B cell (primary cell): ENCODE results near the gene CWC27. TPM values are rescaled to one million over a fixed set of nuclear protein-coding genes. Genes with fewer than 3 reads are reported as not detected.

Source experiments
- ATAC-seq: fragments of 200-7000 bp; cut with Tn5 transposase; one replicate; pipeline ENCODE4 v1.10.0; 2021; ENCODE audit warnings: low read depth, mild to moderate bottlenecking, moderate number of reproducible peaks, moderate library complexity
- CTCF ChIA-PET: fragments of 350-600 bp; sonication (Branson Sonifier 250); formaldehyde crosslinking; loops from one replicate; lab custom pipeline; 2021; ENCODE audit warnings: antibody characterized with exemption, inconsistent platforms; lab: Charles Lee
- POLR2A ChIA-PET: fragments of 350-600 bp; sonication (Branson Sonifier 250); formaldehyde crosslinking; loops from one replicate; lab custom pipeline; 2021; ENCODE audit warnings: antibody characterized with exemption; lab: Charles Lee
- DNase-seq: peaks from one replicate; pipeline ENCODE4 v3.0.0; 2013
- H2AFZ ChIP-seq: 2 replicates; pipeline ENCODE4 v1.6.1; 2012; ENCODE audit warnings: mild to moderate bottlenecking, low read depth, low read length; ENCODE audit not compliant: insufficient read depth, poor library complexity, severe bottlenecking
- H3K27ac ChIP-seq, 2 donors: 1 replicate in 1 of 2; 2 replicates in 1 of 2; pipeline ENCODE4 v1.5.1; 2012 to 2013; ENCODE audit warnings: low read length in 2 of 2, mild to moderate bottlenecking in 2 of 2, moderate library complexity in 1 of 2
- H3K27me3 ChIP-seq, 4 experiments: fragments of 200-600 bp in 1 of 4; sonication (generic) in 1 of 4; replicated peaks in 1 of 4; 1 replicate in 2 of 4; 2 replicates in 2 of 4; pipeline versions ENCODE4 v1.6.1 to v1.7.0; 2013 to 2016; ENCODE audit warnings: low read length in 3 of 4, mild to moderate bottlenecking in 2 of 4, mixed read lengths in 1 of 4, moderate library complexity in 1 of 4; ENCODE audit not compliant: insufficient read depth in 4 of 4, control insufficient read depth in 3 of 4; ENCODE audit errors: control extremely low read depth in 1 of 4
- H3K36me3 ChIP-seq, 2 experiments: replicated peaks in 1 of 2; 1 replicate in 1 of 2; 2 replicates in 1 of 2; pipeline versions ENCODE4 v1.6.1 to v1.7.1; 2013; ENCODE audit warnings: low read length in 1 of 2; ENCODE audit not compliant: insufficient read depth in 2 of 2, control insufficient read depth in 1 of 2; ENCODE audit errors: control extremely low read depth in 1 of 2, extremely low read depth in 1 of 2
- H3K4me1 ChIP-seq, 2 donors: fragments of 200-600 bp in 1 of 2; sonication (generic) in 1 of 2; 1 replicate in 1 of 2; 2 replicates in 1 of 2; pipeline versions ENCODE4 v1.5.1 to v1.6.1; 2013 to 2017; ENCODE audit warnings: low read length in 2 of 2; ENCODE audit not compliant: control insufficient read depth in 2 of 2, insufficient read depth in 2 of 2
- H3K4me2 ChIP-seq: replicated peaks from 2 replicates; pipeline ENCODE3; 2012; ENCODE audit warnings: mild to moderate bottlenecking, low read depth, low read length; ENCODE audit not compliant: poor library complexity, severe bottlenecking
- H3K4me3 ChIP-seq, 5 experiments: fragments of 200-600 bp in 1 of 5; sonication (generic) in 1 of 5; 1 replicate in 3 of 5; 2 replicates in 2 of 5; pipeline versions ENCODE4 v1.5.1 to v1.7.0; 2011 to 2016; ENCODE audit warnings: low read length in 4 of 5, mild to moderate bottlenecking in 4 of 5, low read depth in 2 of 5, control low read depth in 1 of 5, moderate library complexity in 1 of 5; ENCODE audit not compliant: insufficient read depth in 1 of 5; ENCODE audit errors: control extremely low read depth in 1 of 5, extremely low read depth in 1 of 5
- H3K79me2 ChIP-seq: fragments of 200-600 bp; sonication (generic); one replicate; pipeline ENCODE4 v1.6.0; 2016; ENCODE audit warnings: low read length; ENCODE audit not compliant: control insufficient read depth, insufficient read depth
- H3K9ac ChIP-seq: fragments of 200-600 bp; sonication (generic); 2 replicates; pipeline ENCODE4 v1.6.1; 2017; ENCODE audit warnings: mild to moderate bottlenecking, low read length, moderate library complexity
- H3K9me3 ChIP-seq, 3 donors: one replicate each; pipeline versions ENCODE4 v1.6.1 to v1.7.1; 2013; ENCODE audit warnings: low read length in 2 of 3; ENCODE audit not compliant: control insufficient read depth in 2 of 3, insufficient read depth in 1 of 3; ENCODE audit errors: control extremely low read depth in 1 of 3
- H4K20me1 ChIP-seq: 2 replicates; pipeline ENCODE4 v1.6.0; 2012; ENCODE audit warnings: mild to moderate bottlenecking, low read length; ENCODE audit not compliant: insufficient read depth, control insufficient read depth, poor library complexity, severe bottlenecking
- H3K27ac Mint-ChIP-seq: one replicate; pipeline ENCODE4 v1.8.0; 2021; ENCODE audit warnings: mixed read lengths
- H3K27me3 Mint-ChIP-seq: one replicate; pipeline ENCODE4 v1.8.0; 2021; ENCODE audit warnings: mixed read lengths
- H3K4me1 Mint-ChIP-seq: one replicate; pipeline ENCODE4 v1.8.0; 2021; ENCODE audit warnings: mixed read lengths
- H3K4me3 Mint-ChIP-seq: one replicate; pipeline ENCODE4 v1.8.0; 2021; ENCODE audit warnings: mixed read lengths
- H3K9me3 Mint-ChIP-seq: one replicate; pipeline ENCODE4 v1.8.0; 2022; ENCODE audit warnings: mixed read lengths; ENCODE audit not compliant: insufficient read depth
- EZH2 ChIP-seq: IDR thresholded peaks from 2 replicates; pipeline ENCODE4 v1.6.1; 2012; ENCODE audit warnings: borderline replicate concordance, low read depth, mild to moderate bottlenecking, moderate library complexity, low read length; ENCODE audit not compliant: insufficient read depth, poor library complexity, severe bottlenecking
- WGBS: methylation state at CpG from one replicate; pipeline ENCODE4 v1.1.5; 2013; ENCODE audit warnings: missing lambda C conversion rate; ENCODE audit not compliant: insufficient coverage; 5-methylcytosine and 5-hydroxymethylcytosine counted together
- intact Hi-C: fragments of 100-400 bp; cut with micrococcal nuclease; formaldehyde crosslinking; loops from one replicate; pipeline ENCODE4 v1.10.0; 2022
- polyA plus RNA-seq: library from polyadenylated mRNA; depleted of rRNA; stranded (reverse); fragments of >200 nt; gene quantifications from 2 replicates; pipeline ENCODE4 v1.2.3, GENCODE V29; 2012
- total RNA-seq, 2 donors: library from RNA; stranded (reverse); fragments of 120-200 nt in 1 of 2; gene quantifications; 1 replicate in 1 of 2; 2 replicates in 1 of 2; pipeline versions ENCODE4 v1.2.3 to v1.2.4, GENCODE V29; 2013 to 2022
- TF ChIP-seq, protein P1 (sequence below): fragments of 200-600 bp; IDR thresholded peaks from one replicate; pipeline ENCODE4 v1.8.0; 2022; ENCODE audit warnings: antibody characterized with exemption, mild to moderate bottlenecking

The CWC27 gene
- total and polyA plus RNA-seq, 2 donors (not counting 1 experiment from before 2014, with no cell fraction given) = 6.6 to 30.5 TPM

DNA sequence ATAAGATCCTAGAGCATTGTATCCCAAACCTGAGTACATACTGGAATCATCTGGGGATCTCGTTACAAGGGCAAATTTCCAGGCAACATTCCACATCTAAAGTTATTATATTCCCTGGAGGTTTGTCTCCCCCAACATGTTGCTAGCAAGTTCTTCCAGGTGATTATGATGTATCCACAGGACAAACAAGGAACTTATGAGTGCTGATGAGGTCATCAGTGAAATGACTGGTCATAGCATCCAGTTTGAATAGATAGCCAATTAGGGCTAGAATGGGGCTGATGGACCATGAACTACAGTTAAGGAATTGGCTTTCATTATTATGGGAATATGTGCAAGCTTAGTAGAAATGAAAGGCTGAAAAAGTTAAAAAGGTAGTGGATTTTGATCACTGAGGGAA is 115.2 kb downstream of the CWC27 start:
- no peak for DNase-seq
- ATAC-seq = no peak
- peaks cover 0 to 4% (median 0%) of the 10 kb centered on the region in 3 donors for H3K9me3 ChIP-seq
- no peak overlapping the region for H3K27ac ChIP-seq
- no peak overlapping the region for H3K4me2 ChIP-seq
- H3K4me3 ChIP-seq = no peak overlapping the region
- no peaks in the 10 kb centered on the region for H3K4me1 Mint-ChIP-seq
- H3K9me3 Mint-ChIP-seq = no peaks in the 10 kb centered on the region
- no peak overlapping the region for H3K27ac Mint-ChIP-seq
- no peaks in the 10 kb centered on the region for H3K27me3 ChIP-seq
- no peak overlapping the region for H3K9ac ChIP-seq
- no peak for TF ChIP-seq EZH2
- TF ChIP-seq, protein P1, sequence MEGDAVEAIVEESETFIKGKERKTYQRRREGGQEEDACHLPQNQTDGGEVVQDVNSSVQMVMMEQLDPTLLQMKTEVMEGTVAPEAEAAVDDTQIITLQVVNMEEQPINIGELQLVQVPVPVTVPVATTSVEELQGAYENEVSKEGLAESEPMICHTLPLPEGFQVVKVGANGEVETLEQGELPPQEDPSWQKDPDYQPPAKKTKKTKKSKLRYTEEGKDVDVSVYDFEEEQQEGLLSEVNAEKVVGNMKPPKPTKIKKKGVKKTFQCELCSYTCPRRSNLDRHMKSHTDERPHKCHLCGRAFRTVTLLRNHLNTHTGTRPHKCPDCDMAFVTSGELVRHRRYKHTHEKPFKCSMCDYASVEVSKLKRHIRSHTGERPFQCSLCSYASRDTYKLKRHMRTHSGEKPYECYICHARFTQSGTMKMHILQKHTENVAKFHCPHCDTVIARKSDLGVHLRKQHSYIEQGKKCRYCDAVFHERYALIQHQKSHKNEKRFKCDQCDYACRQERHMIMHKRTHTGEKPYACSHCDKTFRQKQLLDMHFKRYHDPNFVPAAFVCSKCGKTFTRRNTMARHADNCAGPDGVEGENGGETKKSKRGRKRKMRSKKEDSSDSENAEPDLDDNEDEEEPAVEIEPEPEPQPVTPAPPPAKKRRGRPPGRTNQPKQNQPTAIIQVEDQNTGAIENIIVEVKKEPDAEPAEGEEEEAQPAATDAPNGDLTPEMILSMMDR = no peak
- intact Hi-C loops = no loop called here
- no peaks in the 10 kb centered on the region for H3K79me2 ChIP-seq
- H3K4me3 Mint-ChIP-seq = no peak overlapping the region
- H3K36me3 ChIP-seq = no peaks in the 10 kb centered on the region
- CTCF ChIA-PET = no interaction called here
- no peaks in the 10 kb centered on the region for H3K4me1 ChIP-seq
- WGBS = no CpG with 5 or more reads among the region's 1 CpG
- no peak overlapping the region for H2AFZ ChIP-seq
- no peaks in the 10 kb centered on the region for H4K20me1 ChIP-seq
- POLR2A ChIA-PET = no interaction called here
- H3K27me3 Mint-ChIP-seq = no peaks in the 10 kb centered on the region

DNA sequence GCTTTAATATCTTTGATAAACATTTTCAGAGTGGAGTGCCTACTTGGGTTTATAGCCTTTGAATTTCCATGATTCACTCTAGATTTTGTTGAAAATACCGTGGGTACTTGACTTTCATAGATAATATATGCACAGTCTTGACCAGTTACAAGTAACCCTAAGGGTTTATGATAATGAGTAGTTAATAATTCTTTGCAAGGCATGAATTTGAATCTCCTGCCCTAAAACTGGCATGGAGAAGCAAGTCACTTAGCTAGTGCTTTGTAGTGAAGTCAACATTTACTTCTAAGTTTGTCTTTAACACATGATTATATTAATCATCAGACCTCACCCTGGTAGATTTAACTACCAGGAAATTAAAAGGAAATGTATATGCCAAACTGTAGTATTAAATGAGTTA is 115.8 kb downstream of the CWC27 start:
- Histone ChIP-seq H3K79me2 (no peaks in the 10 kb centered on the region), H3K9me3 (peaks cover 0 to 4% (median 0%) of the 10 kb centered on the region in 3 donors), H3K27ac (no peak overlapping the region), H3K4me2 (no peak overlapping the region), H3K9ac (no peak overlapping the region), H3K27me3 (no peaks in the 10 kb centered on the region), H4K20me1 (no peaks in the 10 kb centered on the region), H3K4me1 (no peaks in the 10 kb centered on the region), H3K36me3 (no peaks in the 10 kb centered on the region), H2AFZ (no peak overlapping the region), H3K4me3 (no peak overlapping the region)
- CTCF ChIA-PET = no interaction called here
- H3K27ac Mint-ChIP-seq = no peak overlapping the region
- no CpG with 5 or more reads among the region's 1 CpG for WGBS
- DNase-seq (no peak), ATAC-seq (no peak)
- TF ChIP-seq, protein P1 = no peak
- no peak for TF ChIP-seq EZH2
- no peak overlapping the region for H3K4me3 Mint-ChIP-seq
- POLR2A ChIA-PET = no interaction called here
- H3K9me3 Mint-ChIP-seq = no peaks in the 10 kb centered on the region
- H3K27me3 Mint-ChIP-seq = no peaks in the 10 kb centered on the region
- no peaks in the 10 kb centered on the region for H3K4me1 Mint-ChIP-seq
- intact Hi-C loops = no loop called here
